Erythroblast (primary cell): Measurements from ENCODE around the gene FBXO45.

Source experiments
- GATA1 ChIP-seq: IDR thresholded peaks from 2 replicates; pipeline ENCODE4 v1.6.1; 2011; ENCODE audit warnings: low read depth, mild to moderate bottlenecking, control low read depth, low read length, moderate library complexity
- POLR2A ChIP-seq: IDR thresholded peaks from 2 replicates; pipeline ENCODE4 v1.6.1; 2011; ENCODE audit warnings: mild to moderate bottlenecking, low read length

GRCh38 chr3:196600359-196600758 is 31.9 kb downstream of the FBXO45 start:
- TF ChIP-seq POLR2A (no peak), GATA1 (no peak)
